Osteoblast (primary cell): ENCODE measurements around the gene SS18L1. TPM values are rescaled to one million over a fixed set of nuclear protein-coding genes. Genes with fewer than 3 reads are reported as not detected.

Experiments
- DNase-seq: peaks from one replicate; pipeline ENCODE4 v3.0.0; 2011; ENCODE audit warnings: low spot score, mixed read lengths; ENCODE audit not compliant: insufficient read length; ENCODE audit errors: missing footprints
- H2AFZ ChIP-seq: 2 replicates; pipeline ENCODE4 v1.6.0; 2011; ENCODE audit warnings: mild to moderate bottlenecking, low read length
- H3K27ac ChIP-seq: 2 replicates; pipeline ENCODE4 v1.5.1; 2011; ENCODE audit warnings: mild to moderate bottlenecking, low read depth, low read length, moderate library complexity
- H3K27me3 ChIP-seq: 2 replicates; pipeline ENCODE4 v1.6.0; 2012; ENCODE audit warnings: mild to moderate bottlenecking, control low read depth, inconsistent platforms, low read length, moderate library complexity; ENCODE audit not compliant: insufficient read depth
- H3K36me3 ChIP-seq: 2 replicates; pipeline ENCODE4 v1.5.1; 2011; ENCODE audit warnings: mild to moderate bottlenecking, low read length, control low read depth, moderate library complexity; ENCODE audit not compliant: insufficient read depth
- H3K4me1 ChIP-seq: 2 replicates; pipeline ENCODE4 v1.5.1; 2011; ENCODE audit warnings: mild to moderate bottlenecking, low read length, control low read depth, moderate library complexity; ENCODE audit not compliant: insufficient read depth
- H3K4me2 ChIP-seq: 2 replicates; pipeline ENCODE4 v1.6.0; 2011; ENCODE audit warnings: mild to moderate bottlenecking, low read length; ENCODE audit not compliant: insufficient read depth
- H3K4me3 ChIP-seq: fragments of 200-600 bp; sonication (generic); 3 replicates; pipeline ENCODE4 v1.5.1; 2012; ENCODE audit warnings: mild to moderate bottlenecking, low read length, inconsistent platforms; ENCODE audit not compliant: insufficient read depth
- H3K79me2 ChIP-seq: 2 replicates; pipeline ENCODE4 v1.6.0; 2012; ENCODE audit warnings: mild to moderate bottlenecking, low read length, control low read depth, inconsistent platforms; ENCODE audit not compliant: insufficient read depth
- H3K9me3 ChIP-seq: 2 replicates; pipeline ENCODE4 v1.5.1; 2011; ENCODE audit warnings: low read depth, low read length, control low read depth
- H4K20me1 ChIP-seq: 2 replicates; pipeline ENCODE4 v1.6.0; 2012; ENCODE audit warnings: mild to moderate bottlenecking, low read length, control low read depth; ENCODE audit not compliant: insufficient read depth
- total RNA-seq: library from RNA; depleted of rRNA; stranded (reverse); fragments of >200 nt; gene quantifications from 2 replicates; pipeline ENCODE4 v1.2.3, GENCODE V29; 2012
- TF ChIP-seq, protein P1 (sequence below): IDR thresholded peaks from 2 replicates; pipeline ENCODE4 v1.5.1; 2011; ENCODE audit warnings: mild to moderate bottlenecking, low read depth, low read length, moderate library complexity; ENCODE audit errors: extremely low read depth

The SS18L1 gene
- total RNA-seq, 1 donor: 12.7 TPM

DNA sequence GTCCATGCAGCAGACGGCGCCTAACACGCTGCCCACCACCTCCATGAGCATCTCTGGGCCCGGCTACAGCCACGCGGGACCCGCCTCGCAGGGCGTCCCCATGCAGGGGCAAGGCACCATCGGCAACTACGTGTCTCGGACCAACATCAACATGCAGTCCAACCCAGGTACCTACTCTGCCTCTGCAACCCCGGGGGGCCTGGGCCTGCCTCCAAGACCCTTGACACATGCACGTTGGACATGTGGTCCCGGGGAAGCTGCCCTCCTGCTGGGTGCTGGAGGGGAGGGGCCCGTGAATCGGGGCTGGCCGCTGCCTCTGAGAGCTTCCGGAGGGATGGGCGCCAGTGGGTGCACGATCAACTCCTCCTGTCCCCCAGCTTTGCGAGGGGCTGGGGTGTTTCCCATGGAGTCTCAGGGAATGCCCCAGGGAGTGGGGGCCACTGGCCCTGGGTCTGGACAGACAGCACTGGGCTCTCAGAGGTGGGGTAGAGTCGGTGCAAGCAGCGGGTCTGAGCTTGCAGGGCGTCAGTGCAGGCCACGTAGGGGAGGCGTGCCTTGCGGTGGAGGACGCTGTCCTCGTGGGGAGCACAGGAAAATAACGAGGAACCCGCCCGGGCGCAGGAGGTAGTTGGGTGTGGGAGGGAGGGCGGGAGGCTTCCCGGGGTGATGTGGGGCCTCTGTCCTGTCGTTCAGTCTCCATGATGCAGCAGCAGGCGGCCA is 19.4 kb downstream of the SS18L1 start:
- H3K4me1 ChIP-seq: peaks cover 20% of the 10 kb centered on the region
- H2AFZ ChIP-seq: no peak overlapping the region
- H3K4me2 ChIP-seq: no peak overlapping the region
- no peak overlapping the region for H3K4me3 ChIP-seq
- peak; percentile 58 for DNase-seq
- no peaks in the 10 kb centered on the region for H3K9me3 ChIP-seq
- no peak overlapping the region for H3K27ac ChIP-seq
- peaks cover 21% of the 10 kb centered on the region for H3K36me3 ChIP-seq
- H4K20me1 ChIP-seq: peaks cover under 1% of the 10 kb centered on the region
- no peaks in the 10 kb centered on the region for H3K27me3 ChIP-seq
- TF ChIP-seq, protein P1, sequence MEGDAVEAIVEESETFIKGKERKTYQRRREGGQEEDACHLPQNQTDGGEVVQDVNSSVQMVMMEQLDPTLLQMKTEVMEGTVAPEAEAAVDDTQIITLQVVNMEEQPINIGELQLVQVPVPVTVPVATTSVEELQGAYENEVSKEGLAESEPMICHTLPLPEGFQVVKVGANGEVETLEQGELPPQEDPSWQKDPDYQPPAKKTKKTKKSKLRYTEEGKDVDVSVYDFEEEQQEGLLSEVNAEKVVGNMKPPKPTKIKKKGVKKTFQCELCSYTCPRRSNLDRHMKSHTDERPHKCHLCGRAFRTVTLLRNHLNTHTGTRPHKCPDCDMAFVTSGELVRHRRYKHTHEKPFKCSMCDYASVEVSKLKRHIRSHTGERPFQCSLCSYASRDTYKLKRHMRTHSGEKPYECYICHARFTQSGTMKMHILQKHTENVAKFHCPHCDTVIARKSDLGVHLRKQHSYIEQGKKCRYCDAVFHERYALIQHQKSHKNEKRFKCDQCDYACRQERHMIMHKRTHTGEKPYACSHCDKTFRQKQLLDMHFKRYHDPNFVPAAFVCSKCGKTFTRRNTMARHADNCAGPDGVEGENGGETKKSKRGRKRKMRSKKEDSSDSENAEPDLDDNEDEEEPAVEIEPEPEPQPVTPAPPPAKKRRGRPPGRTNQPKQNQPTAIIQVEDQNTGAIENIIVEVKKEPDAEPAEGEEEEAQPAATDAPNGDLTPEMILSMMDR: no peak
- peaks cover 28% of the 10 kb centered on the region for H3K79me2 ChIP-seq

- peaks cover 26% of the 10 kb centered on the region for H3K36me3 ChIP-seq
Measured at GRCh38 chr20:62163485-62163865, 19.9 kb downstream of the SS18L1 start.

DNA sequence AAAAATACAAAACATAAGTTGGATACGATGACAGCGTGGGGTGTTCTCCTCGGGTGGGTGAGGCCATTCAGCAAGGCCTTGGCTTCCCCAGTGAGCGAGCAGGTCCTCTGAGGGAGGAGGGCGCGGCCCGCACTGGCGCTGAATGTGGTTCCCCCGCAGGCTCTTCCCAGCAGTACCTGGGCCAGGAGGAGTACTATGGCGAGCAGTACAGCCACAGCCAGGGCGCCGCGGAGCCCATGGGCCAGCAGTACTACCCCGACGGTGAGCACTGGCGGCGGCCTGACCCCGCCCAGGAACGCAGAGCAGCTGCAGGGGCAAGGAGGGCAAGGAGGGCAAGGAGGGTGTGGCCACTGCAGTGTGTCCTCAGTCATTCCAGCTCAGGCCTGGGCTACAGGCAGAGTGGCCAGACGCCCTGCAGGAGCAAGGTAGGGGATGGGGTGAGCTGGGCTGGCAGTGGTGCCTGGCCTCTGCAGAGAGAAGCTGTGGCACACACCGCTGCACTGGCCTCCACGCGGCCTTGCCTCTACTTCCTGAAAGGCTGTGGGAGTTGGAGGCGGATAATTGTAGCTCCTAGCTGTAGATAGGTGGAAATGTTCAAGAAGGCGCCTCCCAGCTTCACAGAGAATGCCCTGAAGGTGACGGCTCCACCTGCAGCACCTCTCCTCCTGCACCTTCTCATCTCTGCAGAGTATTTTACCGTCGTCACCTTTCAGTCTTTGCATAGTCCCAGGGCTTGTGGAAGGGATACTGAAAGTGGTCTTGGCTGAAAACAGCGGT is 20.6 kb downstream of the SS18L1 start:
- Histone ChIP-seq H3K79me2 (peaks cover 18% of the 10 kb centered on the region), H3K27me3 (no peaks in the 10 kb centered on the region), H3K27ac (no peak overlapping the region), H4K20me1 (no peaks in the 10 kb centered on the region), H3K36me3 (peaks cover 30% of the 10 kb centered on the region), H2AFZ (no peak overlapping the region), H3K4me2 (no peak overlapping the region), H3K9me3 (no peaks in the 10 kb centered on the region), H3K4me3 (no peak overlapping the region), H3K4me1 (peaks cover 20% of the 10 kb centered on the region)
- TF ChIP-seq, protein P1: no peak
- peak; percentile 69 for DNase-seq

More at GRCh38 chr20:62163485-62163865, 19.9 kb downstream of the SS18L1 start:
- H2AFZ ChIP-seq: no peak overlapping the region
- H3K9me3 ChIP-seq: no peaks in the 10 kb centered on the region
- no peaks in the 10 kb centered on the region for H4K20me1 ChIP-seq
- no peaks in the 10 kb centered on the region for H3K27me3 ChIP-seq
- H3K4me3 ChIP-seq: no peak overlapping the region
- H3K79me2 ChIP-seq: peaks cover 23% of the 10 kb centered on the region
- peak; percentile 53 for DNase-seq
- TF ChIP-seq, protein P1: no peak
- H3K27ac ChIP-seq: no peak overlapping the region
- peaks cover 20% of the 10 kb centered on the region for H3K4me1 ChIP-seq
- no peak overlapping the region for H3K4me2 ChIP-seq
